ENCODE results near the gene GLMP.

DNA sequence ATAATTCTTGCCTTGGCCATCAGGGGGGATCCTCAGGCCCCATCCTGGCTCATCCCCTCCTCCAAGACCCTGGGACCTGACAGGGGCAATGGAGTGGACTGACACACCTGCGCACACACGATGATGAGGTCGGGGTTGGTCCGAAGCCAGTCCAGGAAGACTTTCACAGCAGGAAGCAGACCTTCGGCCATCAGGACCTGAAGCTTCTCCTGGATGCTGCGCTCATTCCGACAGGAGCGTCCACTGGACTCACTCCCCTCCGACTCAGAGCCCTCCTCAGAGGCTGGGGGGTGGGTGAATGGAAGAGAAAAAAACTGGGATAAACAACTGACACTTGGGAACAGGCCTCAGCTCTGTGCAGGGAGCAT lies 32.2 kb downstream of the GLMP start:
- TF ChIP-seq, protein P1, sequence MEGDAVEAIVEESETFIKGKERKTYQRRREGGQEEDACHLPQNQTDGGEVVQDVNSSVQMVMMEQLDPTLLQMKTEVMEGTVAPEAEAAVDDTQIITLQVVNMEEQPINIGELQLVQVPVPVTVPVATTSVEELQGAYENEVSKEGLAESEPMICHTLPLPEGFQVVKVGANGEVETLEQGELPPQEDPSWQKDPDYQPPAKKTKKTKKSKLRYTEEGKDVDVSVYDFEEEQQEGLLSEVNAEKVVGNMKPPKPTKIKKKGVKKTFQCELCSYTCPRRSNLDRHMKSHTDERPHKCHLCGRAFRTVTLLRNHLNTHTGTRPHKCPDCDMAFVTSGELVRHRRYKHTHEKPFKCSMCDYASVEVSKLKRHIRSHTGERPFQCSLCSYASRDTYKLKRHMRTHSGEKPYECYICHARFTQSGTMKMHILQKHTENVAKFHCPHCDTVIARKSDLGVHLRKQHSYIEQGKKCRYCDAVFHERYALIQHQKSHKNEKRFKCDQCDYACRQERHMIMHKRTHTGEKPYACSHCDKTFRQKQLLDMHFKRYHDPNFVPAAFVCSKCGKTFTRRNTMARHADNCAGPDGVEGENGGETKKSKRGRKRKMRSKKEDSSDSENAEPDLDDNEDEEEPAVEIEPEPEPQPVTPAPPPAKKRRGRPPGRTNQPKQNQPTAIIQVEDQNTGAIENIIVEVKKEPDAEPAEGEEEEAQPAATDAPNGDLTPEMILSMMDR (IDR thresholded peaks at IDR 0.05), result no peak
- no peak for TF ChIP-seq POLR2A (IDR thresholded peaks at IDR 0.05)
